Stimulated activated CD8-positive, alpha-beta memory T cell treated with anti-CD3 and anti-CD28 coated beads, Interleukin-7, amount 100 ng/mL, for 48 hours (primary cell): ENCODE data around the gene HDGFL3.
A peak's percentile ranks its signal among the peaks of the same experiment; 100 is the strongest.
"Not testable (repeated sequence)": the region's sequence is repeated elsewhere in the genome, so short reads cannot be mapped to it uniquely, and the experiment has no call there.

Source experiments
- DNase-seq, 2 donors: peaks; one replicate each; pipeline ENCODE4 v3.0.0-alpha.2; 2020; ENCODE audit warnings: low read depth in 1 of 2; ENCODE audit errors: extremely low read depth in 1 of 2

HDGFL3 gene

GRCh38 chr15:83106994-83107840 lies 100.4 kb downstream of the HDGFL3 start, which contains the start of gene TM6SF1:
Gene TM6SF1 (plus strand): TSS chr15:83107645. CDS start chr15:83107681, 36 bp downstream.
- DNase-seq: peak in 1 of 2 donors; percentile 4

- no peak for DNase-seq
Measured at GRCh38 chr15:83105440-83105839, 102.2 kb downstream of the HDGFL3 start.

GRCh38 chr15:83104141-83104540 lies 103.5 kb downstream of the HDGFL3 start:
- no peak for DNase-seq

GRCh38 chr15:83102346-83102745 lies 105.3 kb downstream of the HDGFL3 start:
- no peak for DNase-seq

- DNase-seq: no peak
Measured at GRCh38 chr15:83100097-83100646, 107.5 kb downstream of the HDGFL3 start.

- no peak for DNase-seq
Measured at GRCh38 chr15:83099290-83099689, 108.3 kb downstream of the HDGFL3 start.

- no peak for DNase-seq
Measured at GRCh38 chr15:83098079-83098478, 109.5 kb downstream of the HDGFL3 start.

GRCh38 chr15:83094583-83094982 lies 113.0 kb downstream of the HDGFL3 start:
- no peak for DNase-seq

- DNase-seq: peak in 1 of 2 donors; percentile 5
Measured at GRCh38 chr15:83092309-83092976, 115.2 kb downstream of the HDGFL3 start.

GRCh38 chr15:83091965-83092308 lies 115.7 kb downstream of the HDGFL3 start:
- DNase-seq: not testable (repeated sequence)

- no peak for DNase-seq
Measured at GRCh38 chr15:83090465-83090864, 117.2 kb downstream of the HDGFL3 start.

GRCh38 chr15:83088876-83089275 lies 118.7 kb downstream of the HDGFL3 start:
- no peak for DNase-seq

GRCh38 chr15:83087576-83087975 lies 120.0 kb downstream of the HDGFL3 start:
- DNase-seq: no peak

- not testable (repeated sequence) for DNase-seq
Measured at GRCh38 chr15:83085864-83086552, 121.6 kb downstream of the HDGFL3 start.

- not testable (repeated sequence) for DNase-seq
Measured at GRCh38 chr15:83085461-83085860, 122.2 kb downstream of the HDGFL3 start.

- no peak for DNase-seq
Measured at GRCh38 chr15:83082730-83083386, 124.8 kb downstream of the HDGFL3 start.

GRCh38 chr15:83081256-83082014 lies 126.2 kb downstream of the HDGFL3 start:
- no peak for DNase-seq

GRCh38 chr15:83078712-83079111 lies 128.9 kb downstream of the HDGFL3 start:
- DNase-seq: no peak
